SK-N-MC (cell line): ENCODE data around the gene NKX2-1.

ENCODE experiments used
- EZH2 ChIP-seq: fragments of 200-600 bp; sonication (generic); IDR thresholded peaks from one replicate; pipeline ENCODE4 v1.6.1; 2017; ENCODE audit warnings: antibody characterized with exemption
- FOXP2 ChIP-seq: optimal IDR thresholded peaks from 2 replicates; pipeline ENCODE3; 2011; ENCODE audit warnings: mild to moderate bottlenecking, moderate library complexity; ENCODE audit not compliant: insufficient read depth; ENCODE audit errors: extremely low read length, control extremely low read depth
- POLR2AphosphoS5 ChIP-seq: IDR thresholded peaks from 2 replicates; pipeline ENCODE4 v1.6.1; 2012; ENCODE audit warnings: mild to moderate bottlenecking, low read depth, low read length, borderline replicate concordance

- TF ChIP-seq FOXP2 (no peak), POLR2AphosphoS5 (no peak), EZH2 (no peak)
Measured at GRCh38 chr14:36529062-36529461, 9.0 kb upstream of the NKX2-1 start.
